Amniotic stem cell (primary cell): ENCODE measurements around the gene HYPK.

ENCODE experiments used
- DNase-seq: peaks from one replicate; lab custom pipeline; 2025; lab: John Stamatoyannopoulos, UW

The HYPK gene

GRCh38 chr15:43851251-43851650, 50.9 kb downstream of the HYPK start:
- DNase-seq: no peak

- DNase-seq: no peak
These were observed 52.2 kb downstream of the HYPK start for GRCh38 chr15:43852607-43853006.
